Measurements from ENCODE around the gene GAB1.
"Not testable (repeated sequence)": the region's sequence is repeated elsewhere in the genome, so short reads cannot be mapped to it uniquely, and the experiment has no call there.

GAB1 gene

DNA sequence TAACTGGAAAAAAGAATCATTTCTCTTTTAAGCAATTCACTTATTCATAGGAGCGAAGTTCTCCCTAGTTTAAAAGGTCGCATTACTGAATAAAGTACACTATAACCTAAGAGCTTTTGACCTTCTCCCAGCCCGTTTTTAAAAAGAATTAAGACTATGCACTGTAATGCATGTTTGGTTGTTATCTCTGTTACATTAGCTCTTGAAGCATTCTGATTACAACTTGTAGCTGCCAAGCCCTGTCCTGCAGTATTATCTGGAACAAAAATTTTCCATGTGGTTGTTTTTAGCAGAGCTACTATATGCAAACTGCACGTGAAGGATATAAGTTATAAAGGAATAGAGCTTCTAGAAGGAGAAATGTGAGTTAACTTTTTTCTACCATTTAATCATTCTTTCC lies 8.1 kb downstream of the GAB1 start:
- DNase-seq (ENCODE audit: low read depth): peak; percentile 31
- no peak overlapping the region for H3K4me3 ChIP-seq (replicated peaks; ENCODE audit: low read depth, low read length)
- TF ChIP-seq, protein P1, sequence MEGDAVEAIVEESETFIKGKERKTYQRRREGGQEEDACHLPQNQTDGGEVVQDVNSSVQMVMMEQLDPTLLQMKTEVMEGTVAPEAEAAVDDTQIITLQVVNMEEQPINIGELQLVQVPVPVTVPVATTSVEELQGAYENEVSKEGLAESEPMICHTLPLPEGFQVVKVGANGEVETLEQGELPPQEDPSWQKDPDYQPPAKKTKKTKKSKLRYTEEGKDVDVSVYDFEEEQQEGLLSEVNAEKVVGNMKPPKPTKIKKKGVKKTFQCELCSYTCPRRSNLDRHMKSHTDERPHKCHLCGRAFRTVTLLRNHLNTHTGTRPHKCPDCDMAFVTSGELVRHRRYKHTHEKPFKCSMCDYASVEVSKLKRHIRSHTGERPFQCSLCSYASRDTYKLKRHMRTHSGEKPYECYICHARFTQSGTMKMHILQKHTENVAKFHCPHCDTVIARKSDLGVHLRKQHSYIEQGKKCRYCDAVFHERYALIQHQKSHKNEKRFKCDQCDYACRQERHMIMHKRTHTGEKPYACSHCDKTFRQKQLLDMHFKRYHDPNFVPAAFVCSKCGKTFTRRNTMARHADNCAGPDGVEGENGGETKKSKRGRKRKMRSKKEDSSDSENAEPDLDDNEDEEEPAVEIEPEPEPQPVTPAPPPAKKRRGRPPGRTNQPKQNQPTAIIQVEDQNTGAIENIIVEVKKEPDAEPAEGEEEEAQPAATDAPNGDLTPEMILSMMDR (IDR thresholded peaks at IDR 0.05; ENCODE audit: low read length, missing control alignments): no peak

DNA sequence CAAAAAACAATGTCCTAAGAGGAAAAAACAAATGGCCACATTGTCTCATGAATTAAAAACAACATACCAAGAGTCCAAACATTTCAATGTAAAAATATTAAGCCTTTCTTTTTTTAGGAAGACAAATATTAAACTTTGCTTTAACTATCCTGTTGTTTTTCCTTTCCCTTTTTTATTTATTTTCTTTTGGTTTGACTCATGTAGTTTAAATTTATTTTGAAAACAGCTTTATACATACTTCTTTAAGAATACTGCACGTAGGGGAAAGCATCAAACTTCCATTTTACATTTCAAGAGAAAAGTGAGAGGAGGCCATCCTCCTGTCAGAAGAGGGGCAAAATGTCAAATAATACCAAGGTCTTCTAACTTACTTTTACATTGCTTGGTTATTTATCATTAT lies 8.7 kb downstream of the GAB1 start:
- TF ChIP-seq, protein P1 (IDR thresholded peaks at IDR 0.05; ENCODE audit: low read length, missing control alignments): no peak
- H3K4me3 ChIP-seq (replicated peaks; ENCODE audit: low read depth, low read length): no peak overlapping the region
- DNase-seq (ENCODE audit: low read depth): no peak

DNA sequence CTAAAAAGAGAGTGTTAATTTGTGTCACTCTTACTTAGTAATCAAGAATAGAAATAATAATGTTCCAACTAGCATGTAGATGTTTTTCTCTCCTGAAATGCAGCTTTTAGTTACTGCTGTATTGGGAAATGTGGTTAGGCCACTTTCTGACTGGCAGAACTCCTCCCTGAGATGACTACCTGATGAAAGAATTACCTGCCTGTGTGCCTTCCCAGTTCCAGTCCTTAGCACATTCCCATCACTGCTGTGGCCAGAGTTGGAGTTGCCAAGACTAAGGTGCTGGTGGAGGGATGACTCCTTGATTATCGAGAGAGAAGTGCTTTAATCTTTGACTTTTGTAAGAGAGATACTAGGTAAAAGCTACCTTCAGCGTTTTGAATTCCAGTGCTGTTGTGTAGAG lies 9.5 kb downstream of the GAB1 start:
- DNase-seq (ENCODE audit: low read depth): no peak
- TF ChIP-seq, protein P1 (IDR thresholded peaks at IDR 0.05; ENCODE audit: low read length, missing control alignments): no peak
- no peak overlapping the region for H3K4me3 ChIP-seq (replicated peaks; ENCODE audit: low read depth, low read length)

DNA sequence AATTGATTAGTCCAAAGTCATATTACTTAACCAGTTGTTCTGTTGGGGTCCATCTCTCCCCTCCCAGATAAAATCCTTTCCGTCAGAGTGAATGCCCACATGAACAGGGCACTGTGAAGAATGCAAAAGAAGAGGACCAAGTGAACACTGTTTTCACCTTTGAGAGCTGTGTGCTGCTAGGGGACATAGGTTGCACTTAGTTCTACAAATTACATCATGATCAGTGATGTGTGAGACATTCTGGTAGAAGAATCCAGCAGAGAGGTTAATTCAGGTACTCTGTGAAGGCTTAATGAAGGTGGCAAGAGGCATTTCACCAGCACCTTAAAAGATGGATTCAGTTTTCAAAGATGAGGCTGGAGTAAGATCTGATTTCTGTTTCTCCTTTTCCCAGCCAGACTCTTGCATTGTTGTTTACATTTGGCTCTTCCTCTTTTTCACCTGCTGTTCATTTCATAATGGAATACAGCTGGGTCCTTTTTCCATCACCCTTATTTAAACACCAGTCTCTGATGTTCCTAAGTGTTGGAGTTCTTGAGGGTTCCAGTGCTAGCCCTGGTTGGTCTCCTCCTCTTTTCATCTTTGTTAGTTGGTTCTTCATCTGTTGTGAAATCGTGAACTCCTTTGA lies 10.9 kb downstream of the GAB1 start:
- H3K4me3 ChIP-seq (replicated peaks; ENCODE audit: low read depth, low read length): no peak overlapping the region
- TF ChIP-seq, protein P1 (IDR thresholded peaks at IDR 0.05; ENCODE audit: low read length, missing control alignments): no peak
- DNase-seq (ENCODE audit: low read depth): no peak

DNA sequence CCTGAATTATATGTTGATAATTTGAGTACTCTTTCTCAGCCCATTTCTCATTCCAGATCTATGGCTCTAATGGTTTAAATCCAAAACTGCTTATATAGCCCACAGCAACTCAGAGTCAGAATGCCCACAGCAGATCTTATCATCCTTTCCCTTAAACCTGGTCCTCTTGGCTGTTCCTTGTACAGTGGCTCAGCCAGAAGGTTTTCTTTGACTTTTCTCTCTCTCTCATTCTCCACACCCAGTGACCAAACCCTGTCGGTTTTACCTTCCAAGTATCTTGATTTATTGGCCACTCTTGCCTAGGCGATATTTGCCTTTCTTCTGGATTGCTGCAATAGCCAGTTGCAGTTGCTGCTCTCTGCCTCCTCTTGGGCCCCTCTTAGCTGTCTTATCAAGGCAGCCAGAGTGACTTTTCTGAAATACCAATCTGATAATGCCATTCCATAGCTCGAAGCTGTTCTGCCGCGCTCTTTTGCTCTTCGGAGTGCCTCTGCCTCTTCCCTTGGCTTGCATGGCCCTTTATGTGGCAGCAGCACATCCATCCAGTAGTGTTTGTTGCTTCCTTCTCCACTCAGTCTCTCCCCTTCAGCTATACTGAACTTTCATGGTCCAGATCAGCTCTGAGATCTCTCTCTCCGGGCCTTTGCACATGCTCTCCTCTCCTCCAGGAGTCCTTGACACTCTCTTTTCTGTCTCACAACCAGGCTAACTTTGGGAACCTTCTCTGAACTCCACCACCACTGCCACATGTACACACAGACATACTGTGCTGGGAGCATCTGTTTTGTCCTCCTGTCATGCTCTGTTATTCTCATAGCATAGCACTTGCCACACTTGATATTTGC lies 11.8 kb downstream of the GAB1 start:
- H3K4me3 ChIP-seq (replicated peaks; ENCODE audit: low read depth, low read length): no peak overlapping the region
- TF ChIP-seq, protein P1 (IDR thresholded peaks at IDR 0.05; ENCODE audit: low read length, missing control alignments): no peak
- no peak for DNase-seq (ENCODE audit: low read depth)

DNA sequence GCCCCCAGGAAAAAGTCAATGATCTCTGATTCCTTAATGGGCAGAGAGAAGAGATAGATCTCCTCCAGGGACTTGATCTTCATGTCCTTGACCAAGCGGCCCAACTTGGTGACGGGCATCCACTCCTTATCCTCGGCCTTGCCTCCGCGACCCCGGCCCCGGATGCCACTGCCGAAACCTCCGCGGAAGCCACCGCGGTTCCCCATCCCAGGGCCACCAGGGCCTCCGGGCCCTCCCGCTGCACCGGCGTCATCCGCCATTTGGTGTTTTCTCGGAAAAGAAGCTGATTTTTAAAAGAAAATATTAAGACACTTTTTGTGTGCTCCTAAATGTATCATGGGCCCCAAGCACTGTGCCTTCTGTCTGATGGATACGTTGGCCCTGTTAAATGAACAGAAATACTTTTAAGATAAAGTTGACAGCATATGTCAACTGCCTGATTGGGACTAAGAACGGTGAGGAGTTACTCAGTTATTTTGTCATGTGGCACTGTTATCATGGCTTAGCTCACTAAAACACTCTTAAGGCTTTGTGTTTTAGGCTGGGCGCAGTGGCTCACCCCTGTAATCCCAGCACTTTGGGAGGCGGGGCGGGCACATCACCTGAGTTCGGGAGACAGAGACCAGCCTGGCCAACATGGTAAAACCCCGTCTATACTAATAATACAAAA lies 13.3 kb downstream of the GAB1 start:
- DNase-seq (ENCODE audit: low read depth); H3K4me3 ChIP-seq (replicated peaks; ENCODE audit: low read depth, low read length): not testable (repeated sequence)

DNA sequence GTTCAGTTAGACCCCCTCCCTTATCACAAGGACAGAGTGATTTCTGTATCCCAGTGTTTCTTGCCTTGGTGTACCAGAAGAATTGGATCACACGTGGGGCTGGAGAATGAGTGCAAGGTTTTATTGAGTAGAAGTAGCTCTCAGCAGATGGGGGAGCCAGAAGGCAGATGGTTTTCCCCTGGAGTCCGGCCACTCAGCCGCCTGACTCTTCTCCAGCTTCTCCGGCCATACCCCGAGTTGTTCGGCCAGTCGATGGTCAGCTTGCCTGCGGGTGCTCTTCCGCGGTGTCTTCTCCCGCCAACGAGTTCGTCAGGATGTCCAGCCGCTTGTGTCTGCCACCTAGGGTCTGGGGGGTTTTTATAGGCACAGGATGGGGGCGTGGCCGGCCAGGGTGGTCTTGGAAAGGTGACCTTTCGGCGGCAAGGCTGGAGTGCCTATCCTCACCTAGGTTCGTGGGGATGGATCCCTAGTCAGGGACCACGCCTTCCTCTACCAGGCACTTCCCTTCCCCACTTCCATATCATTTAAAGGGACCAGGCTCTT lies 14.5 kb downstream of the GAB1 start:
- TF ChIP-seq, protein P1 (IDR thresholded peaks at IDR 0.05; ENCODE audit: low read length, missing control alignments): no peak
- no peak for DNase-seq (ENCODE audit: low read depth)
- no peak overlapping the region for H3K4me3 ChIP-seq (replicated peaks; ENCODE audit: low read depth, low read length)

Measured in fibroblast of pulmonary artery (primary cell).